KBM-7 (cell line): ENCODE results near the gene KDM5A.

Experiments
- DNase-seq: peaks from one replicate; pipeline ENCODE4 v3.0.0-alpha.2; 2015
- in situ Hi-C: fragments of 300-500 bp; cut with MboI; formaldehyde crosslinking; loops from 2 replicates; pipeline ENCODE4 v1.14.3; 2020; ENCODE audit warnings: low sequenced_read_pairs, low pct_unique_long_range_greater_than_20kb, mixed read lengths

Gene KDM5A

GRCh38 chr12:288687-289086, 100.4 kb downstream of the KDM5A start:
- in situ Hi-C loops, result no loop called here
- no peak for DNase-seq

- in situ Hi-C loops, result no loop called here
- DNase-seq, result no peak
Measured at GRCh38 chr12:286531-287300, 102.4 kb downstream of the KDM5A start.

- in situ Hi-C loops, result no loop called here
- DNase-seq, result peak; percentile 26
Measured at GRCh38 chr12:278046-278445, 111.1 kb downstream of the KDM5A start.

- no peak for DNase-seq
- in situ Hi-C loops, result no loop called here
Measured at GRCh38 chr12:275812-276211, 113.3 kb downstream of the KDM5A start.

- in situ Hi-C loops, result no loop called here
- no peak for DNase-seq
Measured at GRCh38 chr12:273382-273781, 115.7 kb downstream of the KDM5A start.

GRCh38 chr12:272942-273341, 116.2 kb downstream of the KDM5A start:
- in situ Hi-C loops, result no loop called here
- no peak for DNase-seq

- in situ Hi-C loops, result no loop called here
- no peak for DNase-seq
Measured at GRCh38 chr12:271161-271560, 118.0 kb downstream of the KDM5A start.

- in situ Hi-C loops, result no loop called here
- no peak for DNase-seq
Measured at GRCh38 chr12:269191-269590, 119.9 kb downstream of the KDM5A start.

- no peak for DNase-seq
Measured at GRCh38 chr12:268483-268840, 120.7 kb downstream of the KDM5A start.

GRCh38 chr12:267581-268482, 121.3 kb downstream of the KDM5A start:
- in situ Hi-C loops, result no loop called here
- no peak for DNase-seq

More at GRCh38 chr12:268483-268840, 120.7 kb downstream of the KDM5A start:
- in situ Hi-C loops, result no loop called here

GRCh38 chr12:265096-265495, 124.0 kb downstream of the KDM5A start:
- in situ Hi-C loops, result no loop called here
- DNase-seq, result no peak

GRCh38 chr12:264269-264668, 124.9 kb downstream of the KDM5A start:
- no peak for DNase-seq
- in situ Hi-C loops, result no loop called here

GRCh38 chr12:263574-263973, 125.5 kb downstream of the KDM5A start:
- in situ Hi-C loops, result no loop called here
- no peak for DNase-seq

- in situ Hi-C loops, result no loop called here
- DNase-seq, result no peak
Measured at GRCh38 chr12:262817-263216, 126.3 kb downstream of the KDM5A start, which contains the start of gene SLC6A13. Gene SLC6A13 (minus strand): TSS chr12:262836. CDS start chr12:260052, 2,784 bp downstream.

- no peak for DNase-seq
- in situ Hi-C loops, result no loop called here
Measured at GRCh38 chr12:262113-262512, 127.0 kb downstream of the KDM5A start.

GRCh38 chr12:257521-258321, 131.4 kb downstream of the KDM5A start:
- in situ Hi-C loops, result no loop called here
- no peak for DNase-seq

- no peak for DNase-seq
- in situ Hi-C loops, result no loop called here
Measured at GRCh38 chr12:256958-257357, 132.2 kb downstream of the KDM5A start.

- no peak for DNase-seq
- in situ Hi-C loops, result no loop called here
Measured at GRCh38 chr12:256225-256624, 132.9 kb downstream of the KDM5A start.

GRCh38 chr12:254912-255311, 134.2 kb downstream of the KDM5A start:
- in situ Hi-C loops, result no loop called here
- no peak for DNase-seq

GRCh38 chr12:254039-254438, 135.1 kb downstream of the KDM5A start:
- DNase-seq, result no peak
- in situ Hi-C loops, result no loop called here
